ENCODE results near the gene TNKS1BP1. TPM values are rescaled to one million over a fixed set of nuclear protein-coding genes. Genes with fewer than 3 reads are reported as not detected.

Gene TNKS1BP1
- total RNA-seq, 1 donor from 2014 or later = 11.7 TPM

DNA sequence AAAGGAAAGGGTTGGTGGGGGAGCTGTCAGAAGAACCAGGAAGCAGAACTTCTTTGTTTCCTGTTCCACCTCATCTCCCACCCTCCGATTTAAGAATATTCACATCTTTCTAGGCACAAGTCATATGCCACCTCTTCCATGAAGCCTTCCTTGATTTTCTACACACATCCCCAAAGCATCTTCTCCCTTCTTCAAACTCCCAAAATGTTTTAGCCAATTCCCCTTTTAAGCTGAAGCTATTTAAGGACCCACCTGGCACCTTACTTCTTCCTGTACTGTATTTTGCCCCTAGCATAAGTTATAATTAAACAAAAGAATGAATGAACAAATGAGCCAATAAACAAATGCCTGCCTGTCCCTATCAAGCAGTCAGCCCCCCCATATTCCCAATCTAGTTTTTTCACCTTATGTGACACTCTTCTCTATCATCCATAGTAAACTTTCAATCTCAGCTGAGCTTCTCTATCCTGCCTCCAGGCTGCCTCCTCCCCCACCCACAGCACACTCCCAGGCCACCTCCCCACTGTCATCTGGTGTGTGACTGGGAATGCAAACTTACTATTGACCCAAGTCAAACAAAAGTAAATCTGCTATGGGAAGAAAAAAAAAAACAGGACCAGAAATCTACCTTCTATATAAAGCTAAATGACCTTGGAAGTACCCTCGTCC is 3.9 kb downstream of the TNKS1BP1 start:
- H3K27me3 Mint-ChIP-seq (ENCODE audit: insufficient read depth, low read depth) = peaks cover 12% of the 10 kb centered on the region
- H3K27ac ChIP-seq = no peak overlapping the region
- peak overlapping the region; percentile 96 for H3K4me3 Mint-ChIP-seq
- peaks cover 41% of the 10 kb centered on the region for H3K4me1 Mint-ChIP-seq
- no peak overlapping the region for H2AFZ ChIP-seq (replicated peaks)
- H4K20me1 ChIP-seq (ENCODE audit: low read depth) = peaks cover 68% of the 10 kb centered on the region
- TF ChIP-seq, protein P1, sequence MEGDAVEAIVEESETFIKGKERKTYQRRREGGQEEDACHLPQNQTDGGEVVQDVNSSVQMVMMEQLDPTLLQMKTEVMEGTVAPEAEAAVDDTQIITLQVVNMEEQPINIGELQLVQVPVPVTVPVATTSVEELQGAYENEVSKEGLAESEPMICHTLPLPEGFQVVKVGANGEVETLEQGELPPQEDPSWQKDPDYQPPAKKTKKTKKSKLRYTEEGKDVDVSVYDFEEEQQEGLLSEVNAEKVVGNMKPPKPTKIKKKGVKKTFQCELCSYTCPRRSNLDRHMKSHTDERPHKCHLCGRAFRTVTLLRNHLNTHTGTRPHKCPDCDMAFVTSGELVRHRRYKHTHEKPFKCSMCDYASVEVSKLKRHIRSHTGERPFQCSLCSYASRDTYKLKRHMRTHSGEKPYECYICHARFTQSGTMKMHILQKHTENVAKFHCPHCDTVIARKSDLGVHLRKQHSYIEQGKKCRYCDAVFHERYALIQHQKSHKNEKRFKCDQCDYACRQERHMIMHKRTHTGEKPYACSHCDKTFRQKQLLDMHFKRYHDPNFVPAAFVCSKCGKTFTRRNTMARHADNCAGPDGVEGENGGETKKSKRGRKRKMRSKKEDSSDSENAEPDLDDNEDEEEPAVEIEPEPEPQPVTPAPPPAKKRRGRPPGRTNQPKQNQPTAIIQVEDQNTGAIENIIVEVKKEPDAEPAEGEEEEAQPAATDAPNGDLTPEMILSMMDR (IDR thresholded peaks at IDR 0.05) = no peak
- H3K36me3 ChIP-seq = peaks cover 4% of the 10 kb centered on the region
- no peak overlapping the region for H3K4me2 ChIP-seq
- no peaks in the 10 kb centered on the region for H3K27me3 ChIP-seq
- peaks cover 16% of the 10 kb centered on the region for H3K36me3 Mint-ChIP-seq
- H3K9me3 ChIP-seq (ENCODE audit: low read depth) = no peaks in the 10 kb centered on the region
- H3K4me3 ChIP-seq = no peak overlapping the region
- DNase-seq (ENCODE audit: low spot score) = no peak
- H3K9ac ChIP-seq = no peak overlapping the region
- H3K9me3 Mint-ChIP-seq = no peaks in the 10 kb centered on the region
- peaks cover 34% of the 10 kb centered on the region for H3K4me1 ChIP-seq
- H3F3A ChIP-seq (ENCODE audit: low read depth) = peaks cover 33% of the 10 kb centered on the region
- H3K27ac Mint-ChIP-seq = no peak overlapping the region
- peaks cover 58% of the 10 kb centered on the region for H3K79me2 ChIP-seq (ENCODE audit: low read depth)

DNA sequence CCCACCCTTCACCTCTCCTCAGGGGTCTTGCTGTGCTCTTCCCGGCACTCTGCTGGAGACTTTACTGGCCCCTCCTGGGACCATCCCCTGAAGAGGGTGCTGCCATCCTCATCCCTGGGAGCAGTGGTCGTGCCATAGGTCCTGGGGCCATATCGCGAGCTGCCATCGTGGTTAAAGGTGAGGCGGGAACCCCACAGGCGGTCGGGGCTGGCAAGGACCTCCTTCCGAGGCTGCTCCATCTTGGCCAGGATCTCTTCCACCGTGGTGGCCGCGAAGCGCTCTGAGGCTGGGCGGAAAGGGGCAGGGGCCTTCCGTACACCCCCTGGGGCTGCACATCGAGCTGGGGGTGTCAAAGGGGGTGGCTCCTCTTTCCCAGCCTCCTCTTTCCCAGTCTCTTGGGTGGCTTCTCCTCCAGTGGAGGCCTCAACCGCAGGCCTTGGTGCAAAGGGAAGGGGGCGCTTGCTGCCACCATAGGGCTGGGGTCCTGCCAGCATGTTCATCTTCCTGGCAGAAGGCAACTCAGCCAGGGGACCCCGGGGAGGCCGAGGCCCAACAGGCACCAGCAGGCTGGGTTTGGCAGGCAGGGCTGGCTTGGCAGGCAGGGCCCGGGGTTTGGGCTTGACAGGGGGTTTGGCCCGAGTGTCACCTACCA is 4.6 kb downstream of the TNKS1BP1 start:
- H3K9ac ChIP-seq = no peak overlapping the region
- peaks cover 28% of the 10 kb centered on the region for H3K4me1 ChIP-seq
- H3K27me3 Mint-ChIP-seq (ENCODE audit: insufficient read depth, low read depth) = peaks cover 12% of the 10 kb centered on the region
- no peak overlapping the region for H3K27ac Mint-ChIP-seq
- H2AFZ ChIP-seq (replicated peaks) = no peak overlapping the region
- H3F3A ChIP-seq (ENCODE audit: low read depth) = peaks cover 26% of the 10 kb centered on the region
- no peak overlapping the region for H3K27ac ChIP-seq
- H3K4me1 Mint-ChIP-seq = peaks cover 34% of the 10 kb centered on the region
- DNase-seq (ENCODE audit: low spot score) = no peak
- H3K79me2 ChIP-seq (ENCODE audit: low read depth) = peaks cover 58% of the 10 kb centered on the region
- no peaks in the 10 kb centered on the region for H3K9me3 Mint-ChIP-seq
- no peak overlapping the region for H3K4me3 Mint-ChIP-seq
- peaks cover 73% of the 10 kb centered on the region for H4K20me1 ChIP-seq (ENCODE audit: low read depth)
- no peaks in the 10 kb centered on the region for H3K27me3 ChIP-seq
- peaks cover 15% of the 10 kb centered on the region for H3K36me3 Mint-ChIP-seq
- TF ChIP-seq EZH2phosphoT487 (IDR thresholded peaks at IDR 0.05) (no peak), EZH2 (IDR thresholded peaks at IDR 0.05) (no peak)
- TF ChIP-seq, protein P1 (IDR thresholded peaks at IDR 0.05) = no peak
- no peaks in the 10 kb centered on the region for H3K9me3 ChIP-seq (ENCODE audit: low read depth)
- H3K36me3 ChIP-seq = peaks cover 4% of the 10 kb centered on the region
- H3K4me2 ChIP-seq = no peak overlapping the region
- no peak overlapping the region for H3K4me3 ChIP-seq

DNA sequence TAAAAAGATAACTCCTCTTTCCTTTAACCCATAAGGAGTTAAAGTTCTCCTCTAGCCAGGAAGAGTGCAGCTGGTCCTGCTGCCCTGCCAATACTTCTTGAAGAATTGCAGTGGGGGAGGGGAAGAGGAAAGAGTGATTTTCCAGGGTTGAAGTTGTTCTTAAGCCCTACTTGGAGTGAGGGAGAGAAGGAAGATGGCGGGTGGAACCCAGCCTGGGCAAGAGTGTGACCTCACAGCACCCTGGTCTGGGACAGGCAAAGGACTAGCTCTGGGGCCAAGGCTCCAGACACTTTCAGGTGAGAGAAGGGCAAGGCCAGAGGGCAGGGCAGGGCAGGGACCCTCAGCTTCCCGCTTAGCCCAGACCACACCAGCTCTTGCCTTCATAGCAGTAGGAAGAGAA is 6.6 kb downstream of the TNKS1BP1 start:
- Mint-ChIP-seq H3K27me3 (ENCODE audit: insufficient read depth, low read depth) (peaks cover 9% of the 10 kb centered on the region), H3K9me3 (no peaks in the 10 kb centered on the region), H3K27ac (no peak overlapping the region), H3K4me1 (peaks cover 37% of the 10 kb centered on the region), H3K4me3 (no peak overlapping the region), H3K36me3 (peaks cover 17% of the 10 kb centered on the region)
- Histone ChIP-seq H3K79me2 (ENCODE audit: low read depth) (peaks cover 48% of the 10 kb centered on the region), H3K4me2 (no peak overlapping the region), H3K9me3 (ENCODE audit: low read depth) (no peaks in the 10 kb centered on the region), H2AFZ (replicated peaks) (no peak overlapping the region), H3K4me3 (no peak overlapping the region), H3K4me1 (peaks cover 20% of the 10 kb centered on the region), H4K20me1 (ENCODE audit: low read depth) (peaks cover 77% of the 10 kb centered on the region), H3K27ac (no peak overlapping the region), H3K36me3 (peaks cover 4% of the 10 kb centered on the region), H3K27me3 (no peaks in the 10 kb centered on the region), H3F3A (ENCODE audit: low read depth) (peaks cover 12% of the 10 kb centered on the region), H3K9ac (no peak overlapping the region)
- DNase-seq (ENCODE audit: low spot score) = no peak
- TF ChIP-seq EZH2phosphoT487 (IDR thresholded peaks at IDR 0.05) (no peak), EZH2 (IDR thresholded peaks at IDR 0.05) (no peak)
- TF ChIP-seq, protein P1 (IDR thresholded peaks at IDR 0.05) = no peak
